HG02678 (cell line): ENCODE results near the gene GTPBP3.
"Not testable (repeated sequence)": the region's sequence is repeated elsewhere in the genome, so short reads cannot be mapped to it uniquely, and the experiment has no call there.

Experiments used
- ATAC-seq: cut with Tn5 transposase; IDR thresholded peaks from one replicate; pipeline ENCODE4 v1.9.1; 2021; ENCODE audit warnings: mild to moderate bottlenecking, moderate library complexity; ENCODE audit not compliant: unreplicated experiment

The GTPBP3 gene, protein sequence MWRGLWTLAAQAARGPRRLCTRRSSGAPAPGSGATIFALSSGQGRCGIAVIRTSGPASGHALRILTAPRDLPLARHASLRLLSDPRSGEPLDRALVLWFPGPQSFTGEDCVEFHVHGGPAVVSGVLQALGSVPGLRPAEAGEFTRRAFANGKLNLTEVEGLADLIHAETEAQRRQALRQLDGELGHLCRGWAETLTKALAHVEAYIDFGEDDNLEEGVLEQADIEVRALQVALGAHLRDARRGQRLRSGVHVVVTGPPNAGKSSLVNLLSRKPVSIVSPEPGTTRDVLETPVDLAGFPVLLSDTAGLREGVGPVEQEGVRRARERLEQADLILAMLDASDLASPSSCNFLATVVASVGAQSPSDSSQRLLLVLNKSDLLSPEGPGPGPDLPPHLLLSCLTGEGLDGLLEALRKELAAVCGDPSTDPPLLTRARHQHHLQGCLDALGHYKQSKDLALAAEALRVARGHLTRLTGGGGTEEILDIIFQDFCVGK

DNA sequence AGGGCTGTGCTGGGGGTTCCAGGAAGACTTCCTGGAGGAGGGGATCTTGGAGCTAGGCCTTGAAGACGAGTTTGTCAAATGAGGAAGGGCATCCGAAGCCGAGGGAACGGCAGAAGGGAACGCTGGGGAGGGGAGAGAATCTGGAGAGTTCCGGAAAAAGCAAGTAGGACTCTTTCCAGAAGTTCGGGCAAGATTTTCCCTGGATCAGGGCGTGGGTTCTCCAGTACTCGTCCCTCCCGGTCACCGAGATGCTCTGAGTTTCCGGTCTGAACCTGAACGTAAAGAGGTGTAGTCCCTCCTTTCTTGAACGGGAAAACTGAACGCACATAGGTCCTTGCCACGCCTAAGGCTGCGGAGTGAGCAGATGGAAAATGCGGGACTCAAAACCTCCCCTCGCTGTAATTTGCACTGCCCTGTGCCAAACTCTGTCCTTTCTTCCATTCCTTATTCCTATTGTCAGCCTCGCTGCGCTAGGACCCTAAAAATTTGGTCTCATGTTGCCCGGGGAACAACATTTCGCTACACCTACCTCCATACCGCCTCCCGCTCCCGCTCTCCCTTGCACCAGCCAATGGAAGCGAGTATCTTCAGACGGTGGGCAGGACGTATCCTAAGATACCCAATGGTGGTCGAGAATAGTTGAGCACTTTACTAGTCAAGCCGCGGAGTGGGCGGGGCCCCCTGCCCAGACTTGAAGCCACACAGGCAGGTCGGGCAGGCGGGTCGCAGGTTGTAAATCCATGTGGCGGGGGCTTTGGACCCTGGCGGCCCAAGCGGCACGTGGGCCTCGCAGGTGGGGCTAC is at the start of gene GTPBP3:
Gene GTPBP3 (plus strand): TSS at position 682 of the 803 bp plus-strand sequence. CDS start 59 bp downstream, at position 741.
- peak; percentile 81 for ATAC-seq

GRCh38 chr19:17289489-17289888 is 47.9 kb upstream of the GTPBP3 start:
- no peak for ATAC-seq

DNA sequence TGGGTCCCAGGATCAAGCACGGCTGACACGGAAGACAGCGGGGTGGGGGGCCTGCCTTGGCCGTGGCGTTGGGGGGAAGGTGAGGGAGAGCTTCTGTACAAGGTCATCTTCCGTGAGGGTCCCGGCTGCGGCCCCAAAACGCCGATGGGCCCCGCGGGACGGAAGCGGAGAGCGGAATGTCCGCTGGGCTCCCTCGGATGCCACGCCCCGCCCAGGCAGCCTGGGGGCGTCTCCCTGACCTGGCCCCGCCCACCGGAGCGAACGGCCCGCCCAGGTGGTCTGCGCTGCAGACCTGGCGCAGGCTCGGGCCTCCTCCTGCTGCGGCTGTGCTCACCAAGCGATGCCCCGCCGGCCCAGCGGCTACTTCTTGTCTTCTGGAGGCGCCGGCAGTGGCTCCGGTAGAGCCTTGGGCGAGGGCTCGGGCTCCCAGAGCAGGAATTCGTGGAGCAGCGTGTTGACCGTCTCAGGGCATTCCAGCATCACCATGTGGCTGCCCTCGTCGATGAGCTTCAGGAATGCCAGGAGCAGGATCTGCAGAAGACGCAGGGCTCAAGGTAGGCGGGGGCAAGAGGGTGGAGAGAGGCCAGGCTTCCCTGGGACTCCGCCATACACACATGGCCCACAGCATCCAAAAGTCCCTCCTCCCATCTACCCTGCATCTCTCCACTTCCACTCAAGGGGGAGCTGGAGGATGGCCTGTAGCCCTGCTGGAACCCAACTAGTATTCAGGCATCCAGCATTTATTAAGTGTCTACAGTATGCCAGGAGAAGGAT is 44.9 kb upstream of the GTPBP3 start:
- peak; percentile 80 for ATAC-seq

GRCh38 chr19:17293605-17294004 is 43.7 kb upstream of the GTPBP3 start:
- ATAC-seq = no peak

DNA sequence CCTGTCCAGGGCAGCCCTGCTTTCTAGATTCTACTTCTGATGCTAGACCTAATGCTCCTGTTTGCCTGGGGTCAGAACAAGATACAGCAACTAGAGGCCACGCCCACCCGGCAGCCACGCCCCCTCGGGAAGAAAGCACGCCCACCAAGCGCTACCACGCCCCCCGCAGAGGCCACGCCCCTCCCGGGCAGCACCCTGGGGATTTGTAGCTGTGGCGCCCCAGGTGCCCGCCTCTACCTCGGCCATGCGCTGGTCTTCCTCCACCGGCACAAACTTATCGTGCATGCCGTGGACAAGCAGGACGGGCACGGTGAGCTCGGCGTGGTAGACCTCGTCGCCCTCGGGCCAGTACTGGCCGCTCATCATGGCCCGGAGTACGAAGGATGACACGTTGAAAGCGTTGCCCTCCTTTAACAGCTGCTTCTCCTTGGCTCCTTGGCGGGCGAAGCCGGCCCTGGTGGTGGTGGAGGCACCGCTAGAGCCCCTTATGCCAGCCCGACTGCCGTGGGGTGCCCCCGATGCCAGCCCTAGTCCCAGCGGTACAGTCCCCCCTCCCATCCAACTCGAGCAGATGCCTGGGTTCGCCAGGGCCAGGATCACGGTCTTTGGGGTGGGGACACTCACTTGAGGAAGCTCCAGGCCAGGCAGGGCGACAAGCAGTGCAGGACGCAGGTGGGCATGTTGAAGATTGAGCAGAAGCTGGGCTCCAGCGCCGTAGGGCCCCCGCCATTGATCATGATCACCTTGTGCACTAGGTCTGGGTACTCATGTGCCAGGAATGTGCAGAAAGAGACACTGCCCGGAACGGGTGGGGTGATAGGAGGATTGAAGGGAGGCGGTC is 43.1 kb upstream of the GTPBP3 start:
- ATAC-seq = no peak

DNA sequence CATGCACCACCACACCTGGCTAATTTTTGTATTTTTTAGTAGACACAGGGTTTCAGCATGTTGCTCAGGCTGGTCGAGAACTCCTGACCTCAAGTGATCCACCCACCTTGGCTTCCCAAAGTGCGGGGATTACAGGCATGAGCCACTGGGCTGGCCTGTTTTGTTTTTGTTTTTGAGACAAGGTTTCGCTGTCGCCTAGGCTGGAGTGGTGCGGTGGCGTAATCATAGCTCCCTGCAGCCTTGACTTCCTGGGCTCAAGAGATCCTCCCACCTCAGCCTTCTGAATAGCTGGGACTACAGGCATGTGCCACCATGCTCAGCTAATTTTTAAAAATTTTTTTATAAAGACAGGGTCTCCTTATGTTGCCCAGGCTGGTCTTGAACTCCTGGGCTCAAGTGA is 41.8 kb upstream of the GTPBP3 start:
- not testable (repeated sequence) for ATAC-seq

- ATAC-seq = no peak
Observed at GRCh38 chr19:17296273-17296672, 41.1 kb upstream of the GTPBP3 start.

DNA sequence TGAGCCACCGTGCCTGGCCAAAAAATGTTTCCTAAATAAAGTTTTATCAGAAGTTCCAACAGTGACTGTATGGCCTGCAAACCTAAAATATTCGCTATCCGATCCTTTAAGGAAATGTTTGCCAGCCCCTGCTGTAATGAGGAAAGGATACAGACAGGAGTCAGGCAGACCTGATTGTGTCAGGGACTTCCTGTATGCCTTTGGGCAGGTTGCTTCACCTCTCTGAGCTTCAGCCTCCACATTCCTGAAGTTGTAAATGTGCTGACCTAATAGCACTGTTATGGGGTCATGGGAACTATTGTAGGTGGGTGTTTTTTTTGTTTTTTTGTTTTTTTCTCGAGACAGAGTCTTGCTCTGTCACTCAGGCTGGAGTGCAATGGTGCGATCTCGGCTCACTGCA is 40.4 kb upstream of the GTPBP3 start:
- no peak for ATAC-seq

DNA sequence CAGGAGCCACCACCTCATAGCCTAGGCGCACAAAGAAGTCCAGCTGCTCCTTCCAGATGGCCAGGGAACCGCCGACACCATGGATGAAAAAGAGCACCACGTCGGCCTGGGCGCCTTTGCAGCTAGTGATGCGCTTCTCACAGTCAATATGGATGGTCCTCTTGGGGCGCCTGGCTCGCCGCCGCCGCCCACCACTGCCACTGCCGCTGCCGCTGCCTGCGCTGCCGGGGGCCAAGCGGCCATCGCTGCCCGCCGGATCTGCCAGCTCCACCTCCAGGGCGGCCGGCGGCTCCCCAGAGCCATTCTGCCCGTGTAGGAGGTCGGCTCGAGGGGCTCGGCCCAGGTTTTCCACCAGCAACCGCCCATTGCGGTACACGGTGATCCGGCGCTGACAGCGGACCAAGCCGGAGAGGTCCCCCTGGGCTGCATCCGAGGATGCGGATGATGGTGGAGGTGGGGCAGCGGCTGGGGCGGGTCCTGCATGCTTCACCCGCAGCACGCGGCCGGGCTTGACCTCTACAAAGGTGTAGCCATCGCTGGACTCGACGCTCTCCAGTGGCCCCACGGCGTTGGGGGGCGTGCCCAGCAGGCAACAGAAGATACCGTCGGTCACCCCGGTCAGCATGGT is 36.2 kb upstream of the GTPBP3 start:
- ATAC-seq = no peak

DNA sequence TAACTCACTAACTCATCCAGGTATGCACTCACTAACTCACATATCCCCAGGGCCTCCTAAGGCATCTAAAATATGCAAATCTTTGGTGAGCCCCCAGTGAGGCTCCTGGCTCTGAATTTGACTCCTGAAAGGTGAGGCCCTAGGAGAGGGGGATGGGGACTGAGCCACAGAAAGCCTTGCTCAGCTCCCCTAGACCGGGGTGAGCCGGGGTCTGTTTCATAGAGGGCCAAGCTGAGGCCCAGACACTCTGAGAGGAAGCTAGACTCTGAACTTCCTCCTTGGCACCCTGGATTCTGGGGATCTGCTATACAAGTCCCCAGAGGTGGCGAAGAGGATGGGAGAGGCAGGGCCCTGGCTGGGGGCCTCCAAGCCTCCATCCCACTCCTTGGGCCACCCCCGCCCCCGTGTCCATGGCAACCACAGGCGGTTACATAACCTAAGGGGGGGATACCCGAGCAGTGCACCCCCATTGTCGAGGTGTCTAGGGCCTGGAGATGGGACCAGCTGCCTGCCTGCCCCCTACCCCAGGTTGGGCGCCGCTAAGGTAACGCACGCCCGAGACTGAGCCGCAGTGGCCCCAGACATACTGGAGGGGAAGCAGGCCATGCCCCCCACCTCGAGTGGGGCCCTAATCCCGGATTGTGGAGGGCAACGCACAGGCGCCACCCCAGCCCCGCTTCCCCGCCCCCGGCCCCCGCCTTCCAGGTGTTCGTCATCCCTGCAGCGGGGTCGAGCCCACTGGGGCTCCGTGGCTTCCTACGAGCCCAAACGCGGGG is 34.8 kb upstream of the GTPBP3 start:
- ATAC-seq = no peak

DNA sequence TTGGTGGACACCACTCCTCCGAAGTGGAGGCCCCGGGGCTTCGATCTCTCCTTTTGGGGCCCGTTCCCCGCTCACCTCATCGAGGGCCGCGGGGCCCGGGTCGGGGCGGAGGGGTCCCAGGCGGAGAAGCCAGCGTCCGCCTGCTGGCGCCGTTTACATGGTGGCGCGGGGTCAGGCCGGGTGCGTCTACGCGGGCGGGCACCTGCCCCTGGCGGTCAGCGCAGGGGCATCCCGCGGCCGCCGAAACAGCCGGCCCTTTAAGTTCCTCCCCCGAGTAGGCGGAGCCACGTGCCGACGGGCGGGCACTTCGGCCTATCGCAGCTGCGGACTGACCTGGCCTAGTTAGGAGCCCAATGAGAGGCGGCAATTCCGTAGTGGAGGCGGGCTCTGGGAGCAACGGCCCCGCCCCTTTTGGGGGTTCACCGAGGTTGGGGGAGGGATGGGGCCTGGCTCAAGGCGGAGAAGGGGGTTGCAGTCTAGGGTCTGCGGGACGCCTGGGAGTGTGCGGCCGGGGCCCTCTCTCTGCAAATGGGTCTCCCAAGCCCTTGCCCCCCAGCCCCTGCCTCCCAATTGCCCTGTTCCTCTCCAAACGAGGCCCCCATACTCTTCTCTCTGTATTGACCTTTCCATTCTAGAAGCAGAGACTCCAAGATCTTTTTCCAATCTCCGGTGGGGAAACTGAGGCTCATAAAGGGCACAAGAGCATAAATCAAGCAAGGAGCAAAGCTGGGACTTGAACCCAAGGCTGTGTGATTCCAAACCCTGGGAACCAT is 34.0 kb upstream of the GTPBP3 start, which contains the start of gene ABHD8:
Gene ABHD8 (minus strand): TSS at position 259 of the 773 bp plus-strand sequence. CDS start 1,809 bp downstream, outside the sequence.
- ATAC-seq = peak; percentile 62

DNA sequence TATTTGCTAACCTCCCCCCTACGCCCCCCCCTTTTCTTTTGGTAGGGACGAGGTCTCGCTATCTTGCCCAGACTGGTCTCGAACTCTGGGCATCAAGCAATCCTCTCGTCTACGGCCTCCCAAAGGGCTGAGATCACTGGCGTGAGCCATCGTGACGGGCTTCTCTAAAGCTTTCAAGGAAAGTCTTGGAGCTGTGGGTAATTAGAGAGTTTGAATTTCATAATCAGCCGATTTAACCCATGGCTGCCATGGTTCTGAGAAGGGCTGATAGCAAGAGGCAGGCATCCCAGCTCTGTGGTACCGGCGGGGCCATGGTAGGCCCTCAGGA is 33.4 kb upstream of the GTPBP3 start:
- no peak for ATAC-seq

- ATAC-seq = no peak
Observed at GRCh38 chr19:17304386-17305215, 32.8 kb upstream of the GTPBP3 start.

GRCh38 chr19:17305216-17305516 is 32.2 kb upstream of the GTPBP3 start:
- no peak for ATAC-seq

- peak; percentile 65 for ATAC-seq
Observed at GRCh38 chr19:17305517-17306284, 31.7 kb upstream of the GTPBP3 start, which contains the start of gene MRPL34. Gene MRPL34, plus strand, starts transcription at chr19:17305872. Its CDS starts 21 bp downstream, at chr19:17305893.

DNA sequence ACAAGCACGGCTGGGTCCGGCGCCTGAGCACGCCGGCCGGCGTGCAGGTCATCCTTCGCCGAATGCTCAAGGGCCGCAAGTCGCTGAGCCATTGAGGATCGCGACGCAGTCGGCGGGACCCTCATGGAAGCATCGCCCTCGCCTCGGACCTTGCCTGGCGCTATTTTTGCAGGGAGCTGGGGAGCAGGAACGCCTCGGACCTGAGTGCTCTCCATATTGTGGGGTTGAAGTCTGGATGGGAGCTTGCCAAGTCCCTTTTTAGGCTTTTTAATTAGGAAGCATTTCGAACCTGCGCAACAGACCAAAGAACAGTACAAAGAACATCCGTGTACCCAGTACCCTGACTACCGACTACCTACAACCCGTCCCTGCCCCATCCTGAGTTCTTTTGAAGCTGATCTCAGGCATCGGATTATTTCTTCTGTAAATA is 31.1 kb upstream of the GTPBP3 start:
- ATAC-seq = no peak
